SK-N-DZ (cell line): ENCODE data around the gene GLE1. TPM values are rescaled to one million over a fixed set of nuclear protein-coding genes. Genes with fewer than 3 reads are reported as not detected.

Experiments used
- DNase-seq: peaks from one replicate; pipeline ENCODE4 v3.0.0-alpha.2; 2015; ENCODE audit warnings: low spot score
- polyA plus RNA-seq, 2 experiments: library from polyadenylated mRNA; depleted of rRNA; stranded (reverse); fragments of >200 nt; gene quantifications; 2 replicates each; pipeline ENCODE4 v1.2.3, GENCODE V29; 2014

GLE1 gene
- polyA plus RNA-seq (2014; cell fraction: cytosol; rRNA removed), result 31.9 and 33.4 TPM in 2 replicates
- polyA plus RNA-seq (2014; cell fraction: nucleus; rRNA removed), result 15.2 and 17.9 TPM in 2 replicates

GRCh38 chr9:128504485-128505413 lies at the start of gene GLE1:
Gene GLE1, plus strand, starts transcription at chr9:128504719. Its CDS starts 87 bp downstream, at chr9:128504806.
- DNase-seq, result peak; percentile 91

- peak; percentile 37 for DNase-seq
Observed at GRCh38 chr9:128454991-128455390, 49.5 kb upstream of the GLE1 start.

GRCh38 chr9:128455849-128456612 lies 48.5 kb upstream of the GLE1 start, which contains the start of gene ODF2:
Gene ODF2, plus strand, starts transcription at chr9:128456006. Its CDS starts 86 bp downstream, at chr9:128456092.
- peak; percentile 97 for DNase-seq

GRCh38 chr9:128456613-128457061 lies 47.9 kb upstream of the GLE1 start:
- peak; percentile 66 for DNase-seq

GRCh38 chr9:128457207-128457606 lies 47.3 kb upstream of the GLE1 start:
- DNase-seq, result no peak

GRCh38 chr9:128459011-128459410 lies 45.5 kb upstream of the GLE1 start:
- DNase-seq, result no peak

- DNase-seq, result no peak
Observed at GRCh38 chr9:128469070-128469469, 35.4 kb upstream of the GLE1 start.

GRCh38 chr9:128470560-128470959 lies 34.0 kb upstream of the GLE1 start:
- DNase-seq, result no peak

- DNase-seq, result no peak
Observed at GRCh38 chr9:128473104-128473503, 31.4 kb upstream of the GLE1 start.

- DNase-seq, result no peak
Observed at GRCh38 chr9:128475867-128476266, 28.7 kb upstream of the GLE1 start.

- no peak for DNase-seq
Observed at GRCh38 chr9:128479262-128479661, 25.3 kb upstream of the GLE1 start.

- no peak for DNase-seq
Observed at GRCh38 chr9:128481561-128481960, 23.0 kb upstream of the GLE1 start.

GRCh38 chr9:128482186-128482585 lies 22.3 kb upstream of the GLE1 start:
- DNase-seq, result peak; percentile 77

- DNase-seq, result no peak
Observed at GRCh38 chr9:128484686-128485413, 19.7 kb upstream of the GLE1 start.

GRCh38 chr9:128485414-128485855 lies 19.1 kb upstream of the GLE1 start:
- DNase-seq, result no peak

- no peak for DNase-seq
Observed at GRCh38 chr9:128486201-128486600, 18.3 kb upstream of the GLE1 start.

- peak; percentile 27 for DNase-seq
Observed at GRCh38 chr9:128493424-128493823, 11.1 kb upstream of the GLE1 start.

- no peak for DNase-seq
Observed at GRCh38 chr9:128494108-128494745, 10.3 kb upstream of the GLE1 start.

GRCh38 chr9:128494746-128495129 lies 9.8 kb upstream of the GLE1 start:
- no peak for DNase-seq

- DNase-seq, result no peak
Observed at GRCh38 chr9:128495296-128495695, 9.2 kb upstream of the GLE1 start.
